IgD-negative memory B cell (primary cell): ENCODE measurements around the gene WASF1. TPM values are rescaled to one million over a fixed set of nuclear protein-coding genes. Genes with fewer than 3 reads are reported as not detected.
"Not testable (repeated sequence)": the region's sequence is repeated elsewhere in the genome, so short reads cannot be mapped to it uniquely, and the experiment has no call there.

Experiments
- H3K27ac Mint-ChIP-seq, 3 donors: one replicate each; pipeline ENCODE4 v1.8.0; 2020 to 2022; ENCODE audit warnings: mild to moderate bottlenecking in 3 of 3, mixed read lengths in 3 of 3, moderate library complexity in 1 of 3
- H3K27me3 Mint-ChIP-seq: one replicate; pipeline ENCODE4 v1.8.0; 2021; ENCODE audit warnings: mixed read lengths
- H3K36me3 Mint-ChIP-seq: one replicate; pipeline ENCODE4 v1.8.0; 2020; ENCODE audit warnings: mild to moderate bottlenecking, mixed read lengths
- H3K4me1 Mint-ChIP-seq, 3 donors: one replicate each; pipeline ENCODE4 v1.8.0; 2020 to 2022; ENCODE audit warnings: mixed read lengths in 3 of 3, mild to moderate bottlenecking in 1 of 3
- H3K4me3 Mint-ChIP-seq, 4 donors: one replicate each; pipeline ENCODE4 v1.8.0; 2020 to 2022; ENCODE audit warnings: mild to moderate bottlenecking in 4 of 4, mixed read lengths in 4 of 4, moderate library complexity in 3 of 4
- H3K9me3 Mint-ChIP-seq, 3 donors: one replicate each; pipeline ENCODE4 v1.8.0; 2020 to 2021; ENCODE audit warnings: mixed read lengths in 3 of 3, mild to moderate bottlenecking in 1 of 3
- polyA plus RNA-seq: library from polyadenylated mRNA; unstranded; fragments of 300-500 nt; fragmentation: Illumina TruSeq; gene quantifications from one replicate; pipeline ENCODE4 v1.2.3, GENCODE V29; 2021

The WASF1 gene
- polyA plus RNA-seq, 1 donor from 2014 or later, result 2.5 TPM

- H3K4me3 Mint-ChIP-seq, result no peak overlapping the region
- peaks cover 3 to 12% (median 4%) of the 10 kb centered on the region in 3 donors for H3K9me3 Mint-ChIP-seq
- H3K4me1 Mint-ChIP-seq, result no peaks in the 10 kb centered on the region
- no peak overlapping the region for H3K27ac Mint-ChIP-seq
- no peaks in the 10 kb centered on the region for H3K27me3 Mint-ChIP-seq
- no peaks in the 10 kb centered on the region for H3K36me3 Mint-ChIP-seq
Observed at GRCh38 chr6:110128418-110128817, 51.1 kb downstream of the WASF1 start.

GRCh38 chr6:110125361-110125760 is 54.1 kb downstream of the WASF1 start:
- no peak overlapping the region for H3K27ac Mint-ChIP-seq

GRCh38 chr6:110121655-110122054 is 57.8 kb downstream of the WASF1 start:
- H3K4me3 Mint-ChIP-seq, H3K36me3 Mint-ChIP-seq: not testable (repeated sequence)

More at GRCh38 chr6:110125361-110125760, 54.1 kb downstream of the WASF1 start:
- Mint-ChIP-seq H3K4me1 (no peaks in the 10 kb centered on the region), H3K36me3 (peaks cover 3% of the 10 kb centered on the region), H3K27me3 (no peaks in the 10 kb centered on the region), H3K4me3 (peak overlapping the region in 1 of 4 donors; percentile 9), H3K9me3 (peaks cover 0 to 4% (median 0%) of the 10 kb centered on the region in 3 donors)

GRCh38 chr6:110116258-110116657 is 63.2 kb downstream of the WASF1 start:
- Mint-ChIP-seq H3K27me3 (no peaks in the 10 kb centered on the region), H3K4me3 (no peak overlapping the region), H3K27ac (no peak overlapping the region), H3K4me1 (peaks cover 0 to 2% (median 0%) of the 10 kb centered on the region in 3 donors), H3K9me3 (peaks cover 0 to 5% (median 3%) of the 10 kb centered on the region in 3 donors), H3K36me3 (peaks cover 3% of the 10 kb centered on the region)

More at GRCh38 chr6:110121655-110122054, 57.8 kb downstream of the WASF1 start:
- not testable (repeated sequence) for H3K27me3 Mint-ChIP-seq, H3K4me1 Mint-ChIP-seq, H3K9me3 Mint-ChIP-seq, H3K27ac Mint-ChIP-seq

- no peak overlapping the region for H3K27ac Mint-ChIP-seq
Observed at GRCh38 chr6:110114004-110114403, 65.5 kb downstream of the WASF1 start.

GRCh38 chr6:110105296-110105695 is 74.2 kb downstream of the WASF1 start:
- peaks cover 0 to 8% (median 6%) of the 10 kb centered on the region in 3 donors for H3K4me1 Mint-ChIP-seq
- H3K9me3 Mint-ChIP-seq, result no peaks in the 10 kb centered on the region
- H3K4me3 Mint-ChIP-seq, result no peak overlapping the region
- no peak overlapping the region for H3K27ac Mint-ChIP-seq
- H3K36me3 Mint-ChIP-seq, result peaks cover 2% of the 10 kb centered on the region
- no peaks in the 10 kb centered on the region for H3K27me3 Mint-ChIP-seq

More at GRCh38 chr6:110114004-110114403, 65.5 kb downstream of the WASF1 start:
- Mint-ChIP-seq H3K27me3 (no peaks in the 10 kb centered on the region), H3K9me3 (peaks cover 0 to 3% (median 3%) of the 10 kb centered on the region in 3 donors), H3K4me1 (peaks cover 0 to 2% (median 0%) of the 10 kb centered on the region in 3 donors), H3K36me3 (no peaks in the 10 kb centered on the region), H3K4me3 (no peak overlapping the region)

- no peak overlapping the region for H3K4me3 Mint-ChIP-seq
- no peaks in the 10 kb centered on the region for H3K27me3 Mint-ChIP-seq
- peaks cover 2% of the 10 kb centered on the region for H3K36me3 Mint-ChIP-seq
- no peaks in the 10 kb centered on the region for H3K9me3 Mint-ChIP-seq
- no peak overlapping the region for H3K27ac Mint-ChIP-seq
- peaks cover 0 to 8% (median 6%) of the 10 kb centered on the region in 3 donors for H3K4me1 Mint-ChIP-seq
Observed at GRCh38 chr6:110103260-110103659, 76.2 kb downstream of the WASF1 start.

GRCh38 chr6:110102411-110102810 is 77.1 kb downstream of the WASF1 start:
- peaks cover 2% of the 10 kb centered on the region for H3K36me3 Mint-ChIP-seq
- H3K27ac Mint-ChIP-seq, result no peak overlapping the region
- no peak overlapping the region for H3K4me3 Mint-ChIP-seq
- no peaks in the 10 kb centered on the region for H3K27me3 Mint-ChIP-seq
- peaks cover 0 to 8% (median 6%) of the 10 kb centered on the region in 3 donors for H3K4me1 Mint-ChIP-seq
- H3K9me3 Mint-ChIP-seq, result no peaks in the 10 kb centered on the region

- Mint-ChIP-seq H3K9me3 (no peaks in the 10 kb centered on the region), H3K4me3 (peak overlapping the region in 1 of 4 donors; percentile 49), H3K36me3 (peaks cover 2% of the 10 kb centered on the region), H3K27ac (peak overlapping the region in 1 of 3 donors; percentile 92), H3K27me3 (no peaks in the 10 kb centered on the region), H3K4me1 (peaks cover 0 to 8% (median 6%) of the 10 kb centered on the region in 3 donors)
Observed at GRCh38 chr6:110101885-110102284, 77.6 kb downstream of the WASF1 start.

- H3K27me3 Mint-ChIP-seq, result no peaks in the 10 kb centered on the region
- H3K4me3 Mint-ChIP-seq, result no peak overlapping the region
- no peak overlapping the region for H3K27ac Mint-ChIP-seq
- H3K4me1 Mint-ChIP-seq, result peaks cover 0 to 8% (median 6%) of the 10 kb centered on the region in 3 donors
- H3K36me3 Mint-ChIP-seq, result no peaks in the 10 kb centered on the region
- H3K9me3 Mint-ChIP-seq, result no peaks in the 10 kb centered on the region
Observed at GRCh38 chr6:110098511-110099116, 80.9 kb downstream of the WASF1 start.

GRCh38 chr6:110097443-110097842 is 82.0 kb downstream of the WASF1 start:
- Mint-ChIP-seq H3K27me3 (no peaks in the 10 kb centered on the region), H3K36me3 (peaks cover 1% of the 10 kb centered on the region), H3K4me1 (peaks cover 0 to 8% (median 6%) of the 10 kb centered on the region in 3 donors), H3K9me3 (no peaks in the 10 kb centered on the region), H3K4me3 (no peak overlapping the region), H3K27ac (no peak overlapping the region)

GRCh38 chr6:110095935-110096334 is 83.5 kb downstream of the WASF1 start:
- Mint-ChIP-seq H3K27ac (no peak overlapping the region), H3K9me3 (no peaks in the 10 kb centered on the region), H3K4me3 (no peak overlapping the region), H3K36me3 (peaks cover 1% of the 10 kb centered on the region), H3K4me1 (no peaks in the 10 kb centered on the region), H3K27me3 (no peaks in the 10 kb centered on the region)

- Mint-ChIP-seq H3K9me3 (no peaks in the 10 kb centered on the region), H3K36me3 (peaks cover 1% of the 10 kb centered on the region), H3K4me1 (no peaks in the 10 kb centered on the region), H3K4me3 (no peak overlapping the region), H3K27ac (no peak overlapping the region), H3K27me3 (no peaks in the 10 kb centered on the region)
Observed at GRCh38 chr6:110095101-110095500, 84.4 kb downstream of the WASF1 start.

GRCh38 chr6:110093981-110094380 is 85.5 kb downstream of the WASF1 start:
- Mint-ChIP-seq H3K27ac (no peak overlapping the region), H3K9me3 (no peaks in the 10 kb centered on the region), H3K36me3 (peaks cover 1% of the 10 kb centered on the region), H3K27me3 (peaks cover 1% of the 10 kb centered on the region), H3K4me1 (no peaks in the 10 kb centered on the region), H3K4me3 (no peak overlapping the region)

- Mint-ChIP-seq H3K36me3 (peaks cover 1% of the 10 kb centered on the region), H3K27ac (no peak overlapping the region), H3K4me1 (no peaks in the 10 kb centered on the region), H3K9me3 (no peaks in the 10 kb centered on the region), H3K27me3 (peaks cover 1% of the 10 kb centered on the region), H3K4me3 (no peak overlapping the region)
Observed at GRCh38 chr6:110090876-110091275, 88.6 kb downstream of the WASF1 start.

- Mint-ChIP-seq H3K27ac (no peak overlapping the region), H3K27me3 (peaks cover 1% of the 10 kb centered on the region), H3K9me3 (no peaks in the 10 kb centered on the region), H3K4me1 (no peaks in the 10 kb centered on the region), H3K36me3 (peaks cover 1% of the 10 kb centered on the region), H3K4me3 (no peak overlapping the region)
Observed at GRCh38 chr6:110089323-110089722, 90.1 kb downstream of the WASF1 start.
